ENCODE measurements around the gene ADSL. TPM values are rescaled to one million over a fixed set of nuclear protein-coding genes. Genes with fewer than 3 reads are reported as not detected.
A peak's percentile ranks its signal among the peaks of the same experiment; 100 is the strongest.
"Not testable (repeated sequence)": the region's sequence is repeated elsewhere in the genome, so short reads cannot be mapped to it uniquely, and the experiment has no call there.

ADSL gene
- total RNA-seq, 1 experiment from 2014 or later: 210 TPM

- no peak for DNase-seq (ENCODE audit: low read depth)
These were observed 21.0 kb downstream of the ADSL start for GRCh38 chr22:40367342-40367741.

GRCh38 chr22:40368016-40368415, 21.7 kb downstream of the ADSL start:
- DNase-seq (ENCODE audit: low read depth): no peak

- DNase-seq (ENCODE audit: low read depth): no peak
These were observed 22.5 kb downstream of the ADSL start for GRCh38 chr22:40368836-40369235.

- no peak for DNase-seq (ENCODE audit: low read depth)
These were observed 28.3 kb downstream of the ADSL start for GRCh38 chr22:40374567-40374966.

GRCh38 chr22:40376149-40376548, 29.8 kb downstream of the ADSL start:
- DNase-seq (ENCODE audit: low read depth): no peak

GRCh38 chr22:40377931-40378330, 31.6 kb downstream of the ADSL start:
- no peak for DNase-seq (ENCODE audit: low read depth)

- not testable (repeated sequence) for DNase-seq (ENCODE audit: low read depth)
These were observed 32.1 kb downstream of the ADSL start for GRCh38 chr22:40378448-40378847.

GRCh38 chr22:40381461-40381860, 35.2 kb downstream of the ADSL start:
- no peak for DNase-seq (ENCODE audit: low read depth)

GRCh38 chr22:40383905-40384304, 37.6 kb downstream of the ADSL start:
- DNase-seq (ENCODE audit: low read depth): peak; percentile 73

GRCh38 chr22:40385036-40385782, 38.9 kb downstream of the ADSL start:
- no peak for DNase-seq (ENCODE audit: low read depth)

- no peak for DNase-seq (ENCODE audit: low read depth)
These were observed 41.4 kb downstream of the ADSL start for GRCh38 chr22:40387746-40388145.

- DNase-seq (ENCODE audit: low read depth): no peak
These were observed 41.9 kb downstream of the ADSL start for GRCh38 chr22:40388231-40388630.

GRCh38 chr22:40391417-40391816, 45.1 kb downstream of the ADSL start:
- no peak for DNase-seq (ENCODE audit: low read depth)

- DNase-seq (ENCODE audit: low read depth): no peak
These were observed 46.3 kb downstream of the ADSL start for GRCh38 chr22:40392618-40393017.

- no peak for DNase-seq (ENCODE audit: low read depth)
These were observed 48.3 kb downstream of the ADSL start for GRCh38 chr22:40394607-40395006.

- no peak for DNase-seq (ENCODE audit: low read depth)
These were observed 49.3 kb downstream of the ADSL start for GRCh38 chr22:40395607-40396006.

- DNase-seq (ENCODE audit: low read depth): no peak
These were observed 50.6 kb downstream of the ADSL start for GRCh38 chr22:40396882-40397281.

- DNase-seq (ENCODE audit: low read depth): no peak
These were observed 51.1 kb downstream of the ADSL start for GRCh38 chr22:40397396-40397795.

GRCh38 chr22:40399621-40400020, 53.3 kb downstream of the ADSL start:
- DNase-seq (ENCODE audit: low read depth): no peak

- DNase-seq (ENCODE audit: low read depth): no peak
These were observed 53.9 kb downstream of the ADSL start for GRCh38 chr22:40400159-40400558.

- no peak for DNase-seq (ENCODE audit: low read depth)
These were observed 55.2 kb downstream of the ADSL start for GRCh38 chr22:40401532-40401931.

GRCh38 chr22:40401981-40402406, 55.7 kb downstream of the ADSL start:
- DNase-seq (ENCODE audit: low read depth): no peak

GRCh38 chr22:40403141-40403540, 56.8 kb downstream of the ADSL start:
- DNase-seq (ENCODE audit: low read depth): no peak

GRCh38 chr22:40403651-40404050, 57.4 kb downstream of the ADSL start:
- DNase-seq (ENCODE audit: low read depth): no peak

Data from LHCN-M2 (cell line).